Upper lobe of left lung (tissue), 4 donors: ENCODE measurements around the gene SNX20.

ENCODE experiments used
- EP300 ChIP-seq, 4 donors: sonication (generic); formaldehyde crosslinking; IDR thresholded peaks; one replicate each; pipeline ENCODE4 v1.5.1; 2017; ENCODE audit warnings: antibody characterized with exemption in 4 of 4, control low read depth in 2 of 4
- POLR2A ChIP-seq, 4 donors: fragments of 450-650 bp; IDR thresholded peaks; one replicate each; pipeline ENCODE4 v1.5.1; 2016 to 2017; ENCODE audit warnings: antibody characterized with exemption in 4 of 4, mild to moderate bottlenecking in 2 of 4
- POLR2AphosphoS5 ChIP-seq, 2 donors: sonication (generic); formaldehyde crosslinking; IDR thresholded peaks; one replicate each; pipeline ENCODE4 v1.5.1; 2017; ENCODE audit warnings: antibody characterized with exemption in 2 of 2
- TF ChIP-seq, protein P1 (sequence below), 6 experiments: fragments of 450-650 bp in 4 of 6; fragments of 200-600 bp in 2 of 6; sonication (generic) in 2 of 6; IDR thresholded peaks; one replicate each; pipeline ENCODE4 v1.5.1; 2016 to 2019; ENCODE audit warnings: antibody characterized with exemption in 6 of 6

DNA sequence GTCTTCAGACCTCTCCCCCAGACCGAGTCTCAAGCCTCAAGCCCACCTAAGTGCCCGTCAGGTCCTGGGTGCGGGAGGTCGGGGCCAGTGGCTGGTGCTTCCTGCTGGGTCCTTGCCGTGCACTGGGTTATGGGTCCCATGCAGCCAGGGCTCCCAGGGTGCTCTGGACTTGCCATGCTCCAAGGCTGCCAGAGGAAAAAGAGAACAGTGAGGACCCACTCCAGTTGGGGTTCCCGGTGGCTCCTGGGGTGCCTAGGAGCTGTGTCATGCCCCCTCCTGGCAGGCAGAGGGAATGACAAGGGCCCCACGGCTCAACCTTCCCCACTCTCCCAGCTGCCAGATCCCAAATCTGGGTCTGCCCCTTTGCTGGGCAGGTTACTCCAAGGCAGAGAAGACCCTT is 3.8 kb downstream of the SNX20 start:
- TF ChIP-seq, protein P1, sequence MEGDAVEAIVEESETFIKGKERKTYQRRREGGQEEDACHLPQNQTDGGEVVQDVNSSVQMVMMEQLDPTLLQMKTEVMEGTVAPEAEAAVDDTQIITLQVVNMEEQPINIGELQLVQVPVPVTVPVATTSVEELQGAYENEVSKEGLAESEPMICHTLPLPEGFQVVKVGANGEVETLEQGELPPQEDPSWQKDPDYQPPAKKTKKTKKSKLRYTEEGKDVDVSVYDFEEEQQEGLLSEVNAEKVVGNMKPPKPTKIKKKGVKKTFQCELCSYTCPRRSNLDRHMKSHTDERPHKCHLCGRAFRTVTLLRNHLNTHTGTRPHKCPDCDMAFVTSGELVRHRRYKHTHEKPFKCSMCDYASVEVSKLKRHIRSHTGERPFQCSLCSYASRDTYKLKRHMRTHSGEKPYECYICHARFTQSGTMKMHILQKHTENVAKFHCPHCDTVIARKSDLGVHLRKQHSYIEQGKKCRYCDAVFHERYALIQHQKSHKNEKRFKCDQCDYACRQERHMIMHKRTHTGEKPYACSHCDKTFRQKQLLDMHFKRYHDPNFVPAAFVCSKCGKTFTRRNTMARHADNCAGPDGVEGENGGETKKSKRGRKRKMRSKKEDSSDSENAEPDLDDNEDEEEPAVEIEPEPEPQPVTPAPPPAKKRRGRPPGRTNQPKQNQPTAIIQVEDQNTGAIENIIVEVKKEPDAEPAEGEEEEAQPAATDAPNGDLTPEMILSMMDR (IDR thresholded peaks at IDR 0.05): peak in 3 of 6 experiments; percentile 21 to 43 (median 30)
- TF ChIP-seq POLR2AphosphoS5 (IDR thresholded peaks at IDR 0.05) (no peak), POLR2A (IDR thresholded peaks at IDR 0.05) (no peak), EP300 (IDR thresholded peaks at IDR 0.05) (no peak)
